ENCODE data around the gene TRIM38. TPM values are rescaled to one million over a fixed set of nuclear protein-coding genes. Genes with fewer than 3 reads are reported as not detected.

TRIM38 gene
- total RNA-seq = 1 to 10 TPM; 1.3 to 5.4 (median 2.7) TPM
- 1 to 10 TPM; 1.3 to 3.7 TPM for polyA plus RNA-seq
- long read RNA-seq, donor 1, full-length matches to known transcripts = 4 of 11 reads
- long read RNA-seq, donor 1, partial matches to known transcripts = 1 of 11 reads
- long read RNA-seq, donor 1, other reads (novel, unspliced or antisense) = 6 of 11 reads
- long read RNA-seq, donor 2, full-length matches to known transcripts = 4 of 6 reads
- long read RNA-seq, donor 2, partial matches to known transcripts = 0 of 6 reads
- long read RNA-seq, donor 2, other reads (novel, unspliced or antisense) = 2 of 6 reads
- long read RNA-seq, donor 3, full-length matches to known transcripts = 7 of 15 reads
- long read RNA-seq, donor 3, partial matches to known transcripts = 1 of 15 reads
- long read RNA-seq, donor 3, other reads (novel, unspliced or antisense) = 7 of 15 reads

GRCh38 chr6:25962149-25963127 is at the start of gene TRIM38:
TSS of gene TRIM38 (plus strand) at chr6:25962802. CDS start at chr6:25966523, 3,721 bp downstream.
- Histone ChIP-seq H3K36me3 (peaks cover 0 to 35% (median 12%) of the 10 kb centered on the region in 9 donors), H3K4me3 (peak within 1 kb of the TSS; percentile 38 to 75 (median 68)), H3K9me3 (peaks cover 0 to 12% (median 0%) of the 10 kb centered on the region in 11 donors), H3K27me3 (no peaks in the 10 kb centered on the region), H3K27ac (peak within 1 kb of the TSS; percentile 72 to 98 (median 94)), H3K4me1 (peaks cover 0 to 64% (median 42%) of the 10 kb centered on the region in 9 donors)
- ATAC-seq = peak; percentile 89 to 97 (median 94)
- intact Hi-C loops (cut with DNase I) = no loop called here
- no peak for TF ChIP-seq CTCF (IDR thresholded peaks at IDR 0.05)
- peak in 1 of 2 donors; percentile 90 for DNase-seq
- WGBS, 2 donors = 23 to 29% methylated on average over 11 of the region's 11 CpGs

- no peaks in the 10 kb centered on the region for H3K36me3 ChIP-seq
- H3K4me3 ChIP-seq = no peak overlapping the region
- ATAC-seq (no peak), DNase-seq (no peak)
- 77 to 82% methylated on average over 3 of the region's 3 CpGs for WGBS, 2 donors
- H3K27ac ChIP-seq = no peak overlapping the region
- intact Hi-C loops (cut with DNase I) = no loop called here
- TF ChIP-seq CTCF (IDR thresholded peaks at IDR 0.05) = no peak
- peaks cover 0 to 7% (median 0%) of the 10 kb centered on the region in 7 donors for H3K27me3 ChIP-seq
- no peaks in the 10 kb centered on the region for H3K9me3 ChIP-seq
- H3K4me1 ChIP-seq = no peaks in the 10 kb centered on the region
Measured at GRCh38 chr6:25913741-25914140, 48.9 kb upstream of the TRIM38 start.

- DNase-seq (no peak), ATAC-seq (no peak)
- 68 to 71% methylated on average over 3 of the region's 3 CpGs for WGBS, 2 donors
- Histone ChIP-seq H3K4me1 (no peaks in the 10 kb centered on the region), H3K4me3 (no peak overlapping the region), H3K27me3 (peaks cover 0 to 7% (median 0%) of the 10 kb centered on the region in 7 donors), H3K9me3 (no peaks in the 10 kb centered on the region), H3K27ac (no peak overlapping the region), H3K36me3 (no peaks in the 10 kb centered on the region)
- TF ChIP-seq CTCF (IDR thresholded peaks at IDR 0.05) = no peak
- intact Hi-C loops (cut with DNase I) = no loop called here
Measured at GRCh38 chr6:25916330-25916729, 46.3 kb upstream of the TRIM38 start.

Measured in heart right ventricle (tissue), 16 donors.